HCT116 (cell line): ENCODE data around the gene TAS2R60. TPM values are rescaled to one million over a fixed set of nuclear protein-coding genes. Genes with fewer than 3 reads are reported as not detected.

Experiments used
- ATAC-seq: fragments of 200-7000 bp; cut with Tn5 transposase; 2 replicates; pipeline ENCODE4 v1.9.1; 2020; ENCODE audit warnings: mild to moderate bottlenecking, moderate library complexity
- BruUV-seq: library from RNA; stranded (reverse); fragments of 400-500 nt; replicated peaks from 2 replicates; lab custom pipeline; 2021; lab: Mats Ljungman, UMichigan
- CTCF ChIA-PET: fragments of 300-600 bp; sonication (Branson Sonifier 250); formaldehyde crosslinking; loops from one replicate; lab custom pipeline; 2021; ENCODE audit warnings: antibody characterized with exemption; lab: Charles Lee
- POLR2A ChIA-PET: fragments of 300-600, 350-600 bp; sonication (Branson Sonifier 250); formaldehyde crosslinking; loops from one replicate; lab custom pipeline; 2021; ENCODE audit warnings: antibody characterized with exemption; lab: Charles Lee
- RAD21 ChIA-PET, 2 experiments: fragments of 300-600 bp; sonication (Branson Sonifier 250); formaldehyde crosslinking; loops; one replicate each; lab custom pipeline; 2023; ENCODE audit warnings: low total read pairs in 2 of 2; ENCODE audit not compliant: uncharacterized antibody in 2 of 2, unreplicated experiment in 2 of 2, low non-redundant PET in 1 of 2; lab: Charles Lee
- DNase-seq: peaks from one replicate; pipeline ENCODE4 v3.0.0-alpha.2; 2010; ENCODE audit warnings: low read depth, low spot score
- H2AFZ ChIP-seq: fragments of 200-600 bp; shearing (Covaris generic), sonication (generic); 2 replicates; pipeline ENCODE4 v1.6.1; 2017; ENCODE audit warnings: low read depth, mixed run types, mixed read lengths, antibody characterized with exemption, low read length; ENCODE audit not compliant: poor library complexity, severe bottlenecking
- H3K27ac ChIP-seq: 2 replicates; pipeline ENCODE4 v1.5.1; 2012; ENCODE audit warnings: low read depth, low read length
- H3K27me3 ChIP-seq: fragments of 200-600 bp; sonication (generic); 2 replicates; pipeline ENCODE4 v1.6.1; 2016; ENCODE audit warnings: mixed run types, low read length, mixed read lengths; ENCODE audit not compliant: insufficient read depth
- H3K36me3 ChIP-seq, 2 experiments: fragments of 200-500 bp in 1 of 2; fragments of 200-600 bp in 1 of 2; sonication (Bioruptor generic) in 1 of 2; sonication (generic) in 1 of 2; 2 replicates each; pipeline versions ENCODE4 v1.5.1 to v1.6.1; 2014 to 2016; ENCODE audit warnings: low read length in 2 of 2, inconsistent platforms in 1 of 2, mixed read lengths in 1 of 2, mixed run types in 1 of 2; ENCODE audit not compliant: insufficient read depth in 2 of 2, control insufficient read depth in 1 of 2
- H3K4me1 ChIP-seq, 2 experiments: fragments of 200-600 bp in 1 of 2; sonication (generic) in 1 of 2; 2 replicates each; pipeline versions ENCODE4 v1.5.1 to v1.6.1; 2012 to 2017; ENCODE audit warnings: low read length in 2 of 2, inconsistent platforms in 1 of 2, mild to moderate bottlenecking in 1 of 2, mixed read lengths in 1 of 2, mixed run types in 1 of 2, moderate library complexity in 1 of 2; ENCODE audit not compliant: insufficient read depth in 2 of 2, control insufficient read depth in 1 of 2
- H3K4me2 ChIP-seq: fragments of 200-600 bp; sonication (generic); 2 replicates; pipeline ENCODE4 v1.6.1; 2017; ENCODE audit warnings: mixed run types, low read length, mixed read lengths
- H3K4me3 ChIP-seq, 2 experiments: fragments of 200-600 bp in 1 of 2; sonication (generic) in 1 of 2; replicated peaks in 1 of 2; 2 replicates each; pipeline ENCODE4 v1.5.1; 2011 to 2016; ENCODE audit warnings: low read length in 2 of 2, control low read depth in 1 of 2, low read depth in 1 of 2, mild to moderate bottlenecking in 1 of 2, mixed read lengths in 1 of 2, mixed run types in 1 of 2
- H3K79me2 ChIP-seq: fragments of 200-600 bp; sonication (generic); 2 replicates; pipeline ENCODE4 v1.6.1; 2017; ENCODE audit warnings: mild to moderate bottlenecking, mixed run types, low read length, moderate library complexity, mixed read lengths; ENCODE audit not compliant: insufficient read depth
- H3K9ac ChIP-seq: fragments of 200-600 bp; sonication (generic); 2 replicates; pipeline ENCODE4 v1.6.1; 2016; ENCODE audit warnings: low read length, mixed read lengths
- H3K9me2 ChIP-seq: fragments of 200-600 bp; sonication (generic), shearing (Covaris generic); 2 replicates; pipeline ENCODE4 v1.6.1; 2017; ENCODE audit warnings: mixed run types, mild to moderate bottlenecking, moderate library complexity; ENCODE audit not compliant: insufficient read depth
- H3K9me3 ChIP-seq, 2 experiments: fragments of 200-500 bp in 1 of 2; fragments of 200-600 bp in 1 of 2; sonication (Bioruptor generic) in 1 of 2; sonication (generic) in 1 of 2; 2 replicates each; pipeline ENCODE4 v1.6.1; 2014 to 2017; ENCODE audit warnings: low read length in 2 of 2, mixed read lengths in 2 of 2, inconsistent platforms in 1 of 2, low read depth in 1 of 2, mild to moderate bottlenecking in 1 of 2, mixed run types in 1 of 2, moderate library complexity in 1 of 2; ENCODE audit not compliant: control insufficient read depth in 1 of 2, insufficient read depth in 1 of 2
- H4K20me1 ChIP-seq: fragments of 200-600 bp; sonication (generic), shearing (Covaris generic); 2 replicates; pipeline ENCODE4 v1.6.1; 2017; ENCODE audit warnings: mixed run types, mild to moderate bottlenecking, moderate library complexity; ENCODE audit not compliant: insufficient read depth
- CBX3 ChIP-seq: IDR thresholded peaks from 2 replicates; pipeline ENCODE4 v1.6.1; 2012; ENCODE audit warnings: low read depth
- CEBPB ChIP-seq: IDR thresholded peaks from 2 replicates; pipeline ENCODE4 v1.6.1; 2012; ENCODE audit warnings: low read depth
- EGR1 ChIP-seq: IDR thresholded peaks from 2 replicates; pipeline ENCODE4 v1.6.1; 2012; ENCODE audit warnings: low read depth
- ELF1 ChIP-seq: IDR thresholded peaks from 2 replicates; pipeline ENCODE4 v1.6.1; 2012; ENCODE audit warnings: low read depth, borderline replicate concordance
- EZH2 ChIP-seq: fragments of 200-600 bp; sonication (generic); IDR thresholded peaks from 2 replicates; pipeline ENCODE4 v1.6.1; 2017; ENCODE audit warnings: antibody characterized with exemption, mixed run types
- EZH2phosphoT487 ChIP-seq: fragments of 200-600 bp; IDR thresholded peaks from 2 replicates; pipeline ENCODE4 v1.6.1; 2018; ENCODE audit warnings: antibody characterized with exemption, borderline replicate concordance
- JUND ChIP-seq: IDR thresholded peaks from 2 replicates; pipeline ENCODE4 v1.6.1; 2012
- POLR2A ChIP-seq: IDR thresholded peaks from 2 replicates; pipeline ENCODE4 v1.7.0; 2011; ENCODE audit warnings: borderline replicate concordance; ENCODE audit not compliant: insufficient read depth, insufficient read length; ENCODE audit errors: extremely low read depth
- POLR2AphosphoS5 ChIP-seq: IDR thresholded peaks from 2 replicates; pipeline ENCODE4 v1.6.1; 2011; ENCODE audit warnings: mild to moderate bottlenecking, low read depth, low read length, moderate library complexity
- RAD21 ChIP-seq: IDR thresholded peaks from 2 replicates; pipeline ENCODE4 v1.6.1; 2012; ENCODE audit warnings: low read depth, mild to moderate bottlenecking
- SIN3A ChIP-seq: IDR thresholded peaks from 2 replicates; pipeline ENCODE4 v1.6.1; 2012; ENCODE audit warnings: low read depth
- SP1 ChIP-seq: IDR thresholded peaks from 2 replicates; pipeline ENCODE4 v1.6.1; 2012; ENCODE audit warnings: low read depth
- SRF ChIP-seq: IDR thresholded peaks from 2 replicates; pipeline ENCODE4 v1.6.1; 2012; ENCODE audit warnings: low read depth
- TCF7L2 ChIP-seq: IDR thresholded peaks from 2 replicates; pipeline ENCODE4 v1.7.0; 2011; ENCODE audit warnings: borderline replicate concordance, inconsistent platforms; ENCODE audit not compliant: insufficient read depth, insufficient read length; ENCODE audit errors: extremely low read depth
- YY1 ChIP-seq: IDR thresholded peaks from 2 replicates; pipeline ENCODE4 v1.6.1; 2011; ENCODE audit warnings: low read length, low read depth, moderate library complexity, mild to moderate bottlenecking; ENCODE audit not compliant: insufficient replicate concordance; ENCODE audit errors: extremely low read depth
- ZFX ChIP-seq: fragments of 450-650 bp; IDR thresholded peaks from 2 replicates; pipeline ENCODE4 v1.6.1; 2017
- intact Hi-C: fragments of 100-400 bp; cut with micrococcal nuclease; formaldehyde crosslinking; loops from 2 replicates; pipeline ENCODE4 v1.10.0; 2022
- total RNA-seq: library from RNA; stranded (reverse); gene quantifications from one replicate; pipeline ENCODE4 v1.2.1, GENCODE V29; 2021; ENCODE audit not compliant: unreplicated experiment
- TF ChIP-seq, protein P1 (sequence below): IDR thresholded peaks from 2 replicates; pipeline ENCODE4 v1.6.1; 2012
- TF ChIP-seq, protein P2 (sequence below): IDR thresholded peaks from 2 replicates; pipeline ENCODE4 v1.6.1; 2011; ENCODE audit warnings: mild to moderate bottlenecking, low read length, moderate library complexity; ENCODE audit not compliant: insufficient replicate concordance; ENCODE audit errors: extremely low read depth
- TF ChIP-seq, protein P3 (sequence below), 3 experiments: fragments of 200-600 bp in 1 of 3; sonication (generic) in 1 of 3; IDR thresholded peaks in 2 of 3; conservative IDR thresholded peaks in 1 of 3; 2 replicates each; pipeline ENCODE4 v1.5.1; 2012 to 2017; ENCODE audit warnings: low read depth in 2 of 3, low read length in 2 of 3, antibody characterized with exemption in 1 of 3, borderline replicate concordance in 1 of 3, control low read depth in 1 of 3, mild to moderate bottlenecking in 1 of 3, mixed read lengths in 1 of 3, mixed run types in 1 of 3, moderate library complexity in 1 of 3; ENCODE audit not compliant: insufficient read depth in 1 of 3
- TF ChIP-seq, protein P4 (sequence below): IDR thresholded peaks from 2 replicates; pipeline ENCODE4 v1.6.1; 2012; ENCODE audit warnings: low read depth

The TAS2R60 gene
- total RNA-seq, 1 experiment from 2014 or later, result not detected

DNA sequence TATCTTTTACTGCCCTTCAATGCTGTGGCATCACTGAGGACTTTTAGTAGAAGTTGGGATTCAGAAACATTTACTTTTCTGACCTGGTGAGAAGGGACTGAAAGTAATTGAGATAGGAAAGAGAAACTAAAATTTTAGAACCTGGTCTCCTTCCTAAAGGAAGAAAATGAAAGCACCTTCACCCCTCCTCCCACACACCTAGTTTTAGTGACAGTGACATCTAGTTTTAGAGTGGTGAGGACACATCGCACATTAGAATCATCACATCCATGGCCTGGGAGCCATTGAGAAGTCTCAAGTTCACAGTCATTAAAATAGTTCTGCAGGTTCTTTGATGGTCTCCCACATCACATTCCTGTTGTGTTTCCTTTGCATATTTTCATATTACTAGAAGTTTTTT lies 50.5 kb downstream of the TAS2R60 start:
- CTCF ChIA-PET, result no interaction called here

More for the DNA sequence above, 50.5 kb downstream of the TAS2R60 start:
- Histone ChIP-seq H3K9me2 (no peaks in the 10 kb centered on the region), H3K27ac (no peak overlapping the region), H4K20me1 (no peaks in the 10 kb centered on the region), H3K27me3 (no peaks in the 10 kb centered on the region), H3K4me3 (no peak overlapping the region), H3K79me2 (no peaks in the 10 kb centered on the region), H3K9ac (no peak overlapping the region), H2AFZ (no peak overlapping the region), H3K4me1 (peaks cover 5 to 23% of the 10 kb centered on the region in 2 experiments; a peak in 3 of 4 replicates), H3K9me3 (no peaks in the 10 kb centered on the region), H3K36me3 (no peaks in the 10 kb centered on the region), H3K4me2 (no peak overlapping the region)
- BruUV-seq, result no TSS peak
- ChIA-PET RAD21 (no interaction called here), POLR2A (no interaction called here)
- intact Hi-C loops, result loop anchor here (2.0 to 10.0 kb wide), 2 partner anchors 21 to 489 kb away; no protein-coding TSS in a partner anchor
- no peak for ATAC-seq
- no peak for DNase-seq
- TF ChIP-seq EGR1 (no peak), RAD21 (no peak), YY1 (no peak), CEBPB (no peak), CBX3 (no peak), SRF (no peak), ZFX (no peak), SIN3A (no peak), EZH2 (no peak), TCF7L2 (no peak), POLR2A (no peak), EZH2phosphoT487 (no peak), ELF1 (no peak), POLR2AphosphoS5 (no peak), JUND (no peak), SP1 (no peak)
- TF ChIP-seq, protein P1, sequence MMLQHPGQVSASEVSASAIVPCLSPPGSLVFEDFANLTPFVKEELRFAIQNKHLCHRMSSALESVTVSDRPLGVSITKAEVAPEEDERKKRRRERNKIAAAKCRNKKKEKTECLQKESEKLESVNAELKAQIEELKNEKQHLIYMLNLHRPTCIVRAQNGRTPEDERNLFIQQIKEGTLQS, result no peak
- TF ChIP-seq, protein P2, sequence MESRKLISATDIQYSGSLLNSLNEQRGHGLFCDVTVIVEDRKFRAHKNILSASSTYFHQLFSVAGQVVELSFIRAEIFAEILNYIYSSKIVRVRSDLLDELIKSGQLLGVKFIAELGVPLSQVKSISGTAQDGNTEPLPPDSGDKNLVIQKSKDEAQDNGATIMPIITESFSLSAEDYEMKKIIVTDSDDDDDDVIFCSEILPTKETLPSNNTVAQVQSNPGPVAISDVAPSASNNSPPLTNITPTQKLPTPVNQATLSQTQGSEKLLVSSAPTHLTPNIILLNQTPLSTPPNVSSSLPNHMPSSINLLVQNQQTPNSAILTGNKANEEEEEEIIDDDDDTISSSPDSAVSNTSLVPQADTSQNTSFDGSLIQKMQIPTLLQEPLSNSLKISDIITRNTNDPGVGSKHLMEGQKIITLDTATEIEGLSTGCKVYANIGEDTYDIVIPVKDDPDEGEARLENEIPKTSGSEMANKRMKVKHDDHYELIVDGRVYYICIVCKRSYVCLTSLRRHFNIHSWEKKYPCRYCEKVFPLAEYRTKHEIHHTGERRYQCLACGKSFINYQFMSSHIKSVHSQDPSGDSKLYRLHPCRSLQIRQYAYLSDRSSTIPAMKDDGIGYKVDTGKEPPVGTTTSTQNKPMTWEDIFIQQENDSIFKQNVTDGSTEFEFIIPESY, result no peak
- TF ChIP-seq, protein P3, sequence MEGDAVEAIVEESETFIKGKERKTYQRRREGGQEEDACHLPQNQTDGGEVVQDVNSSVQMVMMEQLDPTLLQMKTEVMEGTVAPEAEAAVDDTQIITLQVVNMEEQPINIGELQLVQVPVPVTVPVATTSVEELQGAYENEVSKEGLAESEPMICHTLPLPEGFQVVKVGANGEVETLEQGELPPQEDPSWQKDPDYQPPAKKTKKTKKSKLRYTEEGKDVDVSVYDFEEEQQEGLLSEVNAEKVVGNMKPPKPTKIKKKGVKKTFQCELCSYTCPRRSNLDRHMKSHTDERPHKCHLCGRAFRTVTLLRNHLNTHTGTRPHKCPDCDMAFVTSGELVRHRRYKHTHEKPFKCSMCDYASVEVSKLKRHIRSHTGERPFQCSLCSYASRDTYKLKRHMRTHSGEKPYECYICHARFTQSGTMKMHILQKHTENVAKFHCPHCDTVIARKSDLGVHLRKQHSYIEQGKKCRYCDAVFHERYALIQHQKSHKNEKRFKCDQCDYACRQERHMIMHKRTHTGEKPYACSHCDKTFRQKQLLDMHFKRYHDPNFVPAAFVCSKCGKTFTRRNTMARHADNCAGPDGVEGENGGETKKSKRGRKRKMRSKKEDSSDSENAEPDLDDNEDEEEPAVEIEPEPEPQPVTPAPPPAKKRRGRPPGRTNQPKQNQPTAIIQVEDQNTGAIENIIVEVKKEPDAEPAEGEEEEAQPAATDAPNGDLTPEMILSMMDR (IDR thresholded peaks at IDR 0.05 in 2 of 3, conservative IDR thresholded peaks at IDR 0.05 in 1 of 3; ENCODE audit: borderline replicate concordance in 1 of 3, insufficient read depth in 1 of 3, low read depth in 2 of 3, low read length in 2 of 3), result no peak
- TF ChIP-seq, protein P4, sequence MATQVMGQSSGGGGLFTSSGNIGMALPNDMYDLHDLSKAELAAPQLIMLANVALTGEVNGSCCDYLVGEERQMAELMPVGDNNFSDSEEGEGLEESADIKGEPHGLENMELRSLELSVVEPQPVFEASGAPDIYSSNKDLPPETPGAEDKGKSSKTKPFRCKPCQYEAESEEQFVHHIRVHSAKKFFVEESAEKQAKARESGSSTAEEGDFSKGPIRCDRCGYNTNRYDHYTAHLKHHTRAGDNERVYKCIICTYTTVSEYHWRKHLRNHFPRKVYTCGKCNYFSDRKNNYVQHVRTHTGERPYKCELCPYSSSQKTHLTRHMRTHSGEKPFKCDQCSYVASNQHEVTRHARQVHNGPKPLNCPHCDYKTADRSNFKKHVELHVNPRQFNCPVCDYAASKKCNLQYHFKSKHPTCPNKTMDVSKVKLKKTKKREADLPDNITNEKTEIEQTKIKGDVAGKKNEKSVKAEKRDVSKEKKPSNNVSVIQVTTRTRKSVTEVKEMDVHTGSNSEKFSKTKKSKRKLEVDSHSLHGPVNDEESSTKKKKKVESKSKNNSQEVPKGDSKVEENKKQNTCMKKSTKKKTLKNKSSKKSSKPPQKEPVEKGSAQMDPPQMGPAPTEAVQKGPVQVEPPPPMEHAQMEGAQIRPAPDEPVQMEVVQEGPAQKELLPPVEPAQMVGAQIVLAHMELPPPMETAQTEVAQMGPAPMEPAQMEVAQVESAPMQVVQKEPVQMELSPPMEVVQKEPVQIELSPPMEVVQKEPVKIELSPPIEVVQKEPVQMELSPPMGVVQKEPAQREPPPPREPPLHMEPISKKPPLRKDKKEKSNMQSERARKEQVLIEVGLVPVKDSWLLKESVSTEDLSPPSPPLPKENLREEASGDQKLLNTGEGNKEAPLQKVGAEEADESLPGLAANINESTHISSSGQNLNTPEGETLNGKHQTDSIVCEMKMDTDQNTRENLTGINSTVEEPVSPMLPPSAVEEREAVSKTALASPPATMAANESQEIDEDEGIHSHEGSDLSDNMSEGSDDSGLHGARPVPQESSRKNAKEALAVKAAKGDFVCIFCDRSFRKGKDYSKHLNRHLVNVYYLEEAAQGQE, result no peak
